ENCODE results near the gene MGMT. TPM values are rescaled to one million over a fixed set of nuclear protein-coding genes. Genes with fewer than 3 reads are reported as not detected.

MGMT gene
- total and polyA plus RNA-seq, 2 experiments from 2014 or later: 19.3 to 21.9 TPM

GRCh38 chr10:129568583-129569344 lies 101.7 kb downstream of the MGMT start (continued):
- TF ChIP-seq, protein P1, sequence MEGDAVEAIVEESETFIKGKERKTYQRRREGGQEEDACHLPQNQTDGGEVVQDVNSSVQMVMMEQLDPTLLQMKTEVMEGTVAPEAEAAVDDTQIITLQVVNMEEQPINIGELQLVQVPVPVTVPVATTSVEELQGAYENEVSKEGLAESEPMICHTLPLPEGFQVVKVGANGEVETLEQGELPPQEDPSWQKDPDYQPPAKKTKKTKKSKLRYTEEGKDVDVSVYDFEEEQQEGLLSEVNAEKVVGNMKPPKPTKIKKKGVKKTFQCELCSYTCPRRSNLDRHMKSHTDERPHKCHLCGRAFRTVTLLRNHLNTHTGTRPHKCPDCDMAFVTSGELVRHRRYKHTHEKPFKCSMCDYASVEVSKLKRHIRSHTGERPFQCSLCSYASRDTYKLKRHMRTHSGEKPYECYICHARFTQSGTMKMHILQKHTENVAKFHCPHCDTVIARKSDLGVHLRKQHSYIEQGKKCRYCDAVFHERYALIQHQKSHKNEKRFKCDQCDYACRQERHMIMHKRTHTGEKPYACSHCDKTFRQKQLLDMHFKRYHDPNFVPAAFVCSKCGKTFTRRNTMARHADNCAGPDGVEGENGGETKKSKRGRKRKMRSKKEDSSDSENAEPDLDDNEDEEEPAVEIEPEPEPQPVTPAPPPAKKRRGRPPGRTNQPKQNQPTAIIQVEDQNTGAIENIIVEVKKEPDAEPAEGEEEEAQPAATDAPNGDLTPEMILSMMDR (conservative IDR thresholded peaks at IDR 0.05; ENCODE audit: low read depth in 2 of 2): no peak
- TF ChIP-seq EZH2phosphoT487 (IDR thresholded peaks at IDR 0.05; ENCODE audit: unreplicated experiment): no peak

DNA sequence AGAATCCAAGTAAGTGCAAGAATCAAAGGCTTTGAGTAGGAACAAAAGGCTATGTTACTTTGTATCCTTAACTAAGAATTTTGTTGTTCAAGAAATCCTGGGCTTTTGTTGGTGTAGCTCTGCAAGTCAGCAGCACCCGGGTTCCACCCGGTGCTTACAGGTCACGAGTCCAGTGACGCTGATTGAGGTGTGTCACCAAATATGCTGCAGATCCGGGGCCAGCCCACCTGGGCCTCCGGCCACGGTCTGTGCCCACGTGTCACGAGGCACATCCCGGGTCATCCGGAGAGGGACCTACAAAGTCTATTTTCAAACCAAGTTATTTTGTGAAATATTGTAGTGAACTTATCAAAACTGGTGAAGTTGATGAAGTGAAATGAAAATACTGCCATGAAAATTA lies 103.1 kb downstream of the MGMT start:
- no peaks in the 10 kb centered on the region for H3K4me1 ChIP-seq (ENCODE audit: insufficient read depth)
- TF ChIP-seq ZNF114 (CRISPR knock-in tag; IDR thresholded peaks at IDR 0.05) (no peak), ZNF331 (CRISPR knock-in tag; IDR thresholded peaks at IDR 0.05; ENCODE audit: low read depth) (no peak), STAT1 (IDR thresholded peaks at IDR 0.05; ENCODE audit: unreplicated experiment) (no peak), EZH2 (IDR thresholded peaks at IDR 0.05; ENCODE audit: low read depth, unreplicated experiment) (no peak), REST (IDR thresholded peaks at IDR 0.05; ENCODE audit: unreplicated experiment) (no peak), POLR2AphosphoS5 (IDR thresholded peaks at IDR 0.05; ENCODE audit: low read depth) (no peak), JUNB (IDR thresholded peaks at IDR 0.05; ENCODE audit: unreplicated experiment) (no peak)
- TF ChIP-seq, protein P2, sequence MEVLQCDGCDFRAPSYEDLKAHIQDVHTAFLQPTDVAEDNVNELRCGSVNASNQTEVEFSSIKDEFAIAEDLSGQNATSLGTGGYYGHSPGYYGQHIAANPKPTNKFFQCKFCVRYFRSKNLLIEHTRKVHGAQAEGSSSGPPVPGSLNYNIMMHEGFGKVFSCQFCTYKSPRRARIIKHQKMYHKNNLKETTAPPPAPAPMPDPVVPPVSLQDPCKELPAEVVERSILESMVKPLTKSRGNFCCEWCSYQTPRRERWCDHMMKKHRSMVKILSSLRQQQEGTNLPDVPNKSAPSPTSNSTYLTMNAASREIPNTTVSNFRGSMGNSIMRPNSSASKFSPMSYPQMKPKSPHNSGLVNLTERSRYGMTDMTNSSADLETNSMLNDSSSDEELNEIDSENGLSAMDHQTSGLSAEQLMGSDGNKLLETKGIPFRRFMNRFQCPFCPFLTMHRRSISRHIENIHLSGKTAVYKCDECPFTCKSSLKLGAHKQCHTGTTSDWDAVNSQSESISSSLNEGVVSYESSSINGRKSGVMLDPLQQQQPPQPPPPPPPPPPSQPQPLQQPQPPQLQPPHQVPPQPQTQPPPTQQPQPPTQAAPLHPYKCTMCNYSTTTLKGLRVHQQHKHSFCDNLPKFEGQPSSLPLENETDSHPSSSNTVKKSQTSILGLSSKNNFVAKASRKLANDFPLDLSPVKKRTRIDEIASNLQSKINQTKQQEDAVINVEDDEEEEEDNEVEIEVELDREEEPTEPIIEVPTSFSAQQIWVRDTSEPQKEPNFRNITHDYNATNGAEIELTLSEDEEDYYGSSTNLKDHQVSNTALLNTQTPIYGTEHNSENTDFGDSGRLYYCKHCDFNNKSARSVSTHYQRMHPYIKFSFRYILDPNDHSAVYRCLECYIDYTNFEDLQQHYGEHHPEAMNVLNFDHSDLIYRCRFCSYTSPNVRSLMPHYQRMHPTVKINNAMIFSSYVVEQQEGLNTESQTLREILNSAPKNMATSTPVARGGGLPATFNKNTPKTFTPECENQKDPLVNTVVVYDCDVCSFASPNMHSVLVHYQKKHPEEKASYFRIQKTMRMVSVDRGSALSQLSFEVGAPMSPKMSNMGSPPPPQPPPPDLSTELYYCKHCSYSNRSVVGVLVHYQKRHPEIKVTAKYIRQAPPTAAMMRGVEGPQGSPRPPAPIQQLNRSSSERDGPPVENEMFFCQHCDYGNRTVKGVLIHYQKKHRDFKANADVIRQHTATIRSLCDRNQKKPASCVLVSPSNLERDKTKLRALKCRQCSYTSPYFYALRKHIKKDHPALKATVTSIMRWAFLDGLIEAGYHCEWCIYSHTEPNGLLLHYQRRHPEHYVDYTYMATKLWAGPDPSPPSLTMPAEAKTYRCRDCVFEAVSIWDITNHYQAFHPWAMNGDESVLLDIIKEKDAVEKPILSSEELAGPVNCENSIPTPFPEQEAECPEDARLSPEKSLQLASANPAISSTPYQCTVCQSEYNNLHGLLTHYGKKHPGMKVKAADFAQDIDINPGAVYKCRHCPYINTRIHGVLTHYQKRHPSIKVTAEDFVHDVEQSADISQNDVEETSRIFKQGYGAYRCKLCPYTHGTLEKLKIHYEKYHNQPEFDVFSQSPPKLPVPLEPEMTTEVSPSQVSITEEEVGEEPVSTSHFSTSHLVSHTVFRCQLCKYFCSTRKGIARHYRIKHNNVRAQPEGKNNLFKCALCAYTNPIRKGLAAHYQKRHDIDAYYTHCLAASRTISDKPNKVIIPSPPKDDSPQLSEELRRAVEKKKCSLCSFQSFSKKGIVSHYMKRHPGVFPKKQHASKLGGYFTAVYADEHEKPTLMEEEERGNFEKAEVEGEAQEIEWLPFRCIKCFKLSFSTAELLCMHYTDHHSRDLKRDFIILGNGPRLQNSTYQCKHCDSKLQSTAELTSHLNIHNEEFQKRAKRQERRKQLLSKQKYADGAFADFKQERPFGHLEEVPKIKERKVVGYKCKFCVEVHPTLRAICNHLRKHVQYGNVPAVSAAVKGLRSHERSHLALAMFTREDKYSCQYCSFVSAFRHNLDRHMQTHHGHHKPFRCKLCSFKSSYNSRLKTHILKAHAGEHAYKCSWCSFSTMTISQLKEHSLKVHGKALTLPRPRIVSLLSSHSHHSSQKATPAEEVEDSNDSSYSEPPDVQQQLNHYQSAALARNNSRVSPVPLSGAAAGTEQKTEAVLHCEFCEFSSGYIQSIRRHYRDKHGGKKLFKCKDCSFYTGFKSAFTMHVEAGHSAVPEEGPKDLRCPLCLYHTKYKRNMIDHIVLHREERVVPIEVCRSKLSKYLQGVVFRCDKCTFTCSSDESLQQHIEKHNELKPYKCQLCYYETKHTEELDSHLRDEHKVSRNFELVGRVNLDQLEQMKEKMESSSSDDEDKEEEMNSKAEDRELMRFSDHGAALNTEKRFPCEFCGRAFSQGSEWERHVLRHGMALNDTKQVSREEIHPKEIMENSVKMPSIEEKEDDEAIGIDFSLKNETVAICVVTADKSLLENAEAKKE (CRISPR knock-in tag; IDR thresholded peaks at IDR 0.05): no peak
- TF ChIP-seq, protein P1 (conservative IDR thresholded peaks at IDR 0.05; ENCODE audit: low read depth in 2 of 2): no peak

More for the DNA sequence above, 103.1 kb downstream of the MGMT start:
- Histone ChIP-seq H3K4me3 (no peak overlapping the region), H3F3A (replicated peaks; ENCODE audit: low read depth) (no peaks in the 10 kb centered on the region), H3K79me2 (replicated peaks; ENCODE audit: insufficient read depth) (no peaks in the 10 kb centered on the region), H4K20me1 (replicated peaks; ENCODE audit: insufficient read depth) (no peaks in the 10 kb centered on the region), H3K27ac (ENCODE audit: low read depth) (no peak overlapping the region), H3K36me3 (ENCODE audit: insufficient read depth) (no peaks in the 10 kb centered on the region), H3K27me3 (ENCODE audit: insufficient read depth) (no peaks in the 10 kb centered on the region), H3K4me2 (no peak overlapping the region), H2AFZ (no peak overlapping the region), H3K9me2 (ENCODE audit: insufficient read depth) (no peaks in the 10 kb centered on the region)
- Mint-ChIP-seq H3K4me3 (no peak overlapping the region), H3K9me3 (no peaks in the 10 kb centered on the region; the same call in 2 of the 3 replicates), H3K4me1 (no peaks in the 10 kb centered on the region), H3K27ac (no peak overlapping the region), H3K27me3 (ENCODE audit: insufficient read depth, low read depth, poor library complexity) (no peaks in the 10 kb centered on the region), H3K36me3 (ENCODE audit: low read depth) (no peaks in the 10 kb centered on the region)
- DNase-seq (ENCODE audit: low spot score) (no peak), ATAC-seq (no peak)
